DND-41 (cell line): ENCODE measurements around the gene SPTLC1.
"Not testable (repeated sequence)": the region's sequence is repeated elsewhere in the genome, so short reads cannot be mapped to it uniquely, and the experiment has no call there.

Experiments used
- ATAC-seq: fragments of 200-7000 bp; cut with Tn5 transposase; 3 replicates; pipeline ENCODE4 v1.9.1; 2021; ENCODE audit warnings: low read depth; ENCODE audit not compliant: insufficient read depth
- DNase-seq: peaks from one replicate; pipeline ENCODE4 v3.0.0-alpha.2; 2020
- H2AFZ ChIP-seq: 2 replicates; pipeline ENCODE4 v1.6.0; 2012; ENCODE audit warnings: low read depth, low read length
- H3K27ac ChIP-seq: 2 replicates; pipeline ENCODE4 v1.5.1; 2012; ENCODE audit warnings: low read length, inconsistent platforms
- H3K27me3 ChIP-seq: fragments of 200-600 bp; sonication (generic); 2 replicates; pipeline ENCODE4 v1.6.0; 2012; ENCODE audit warnings: low read length, mild to moderate bottlenecking, inconsistent platforms; ENCODE audit not compliant: insufficient read depth, poor library complexity
- H3K36me3 ChIP-seq: 2 replicates; pipeline ENCODE4 v1.5.1; 2012; ENCODE audit warnings: low read length, inconsistent platforms; ENCODE audit not compliant: insufficient read depth
- H3K4me1 ChIP-seq: 2 replicates; pipeline ENCODE4 v1.5.1; 2012; ENCODE audit warnings: mild to moderate bottlenecking, low read length; ENCODE audit not compliant: insufficient read depth
- H3K4me2 ChIP-seq: 2 replicates; pipeline ENCODE4 v1.6.0; 2012; ENCODE audit warnings: mild to moderate bottlenecking, moderate library complexity, low read length, inconsistent platforms; ENCODE audit not compliant: insufficient read depth
- H3K4me3 ChIP-seq, 2 experiments: fragments of 200-600 bp in 1 of 2; shearing (Covaris generic) in 1 of 2; 2 replicates each; pipeline ENCODE4 v1.5.1; 2012 to 2016; ENCODE audit warnings: inconsistent platforms in 2 of 2, low read length in 2 of 2, mild to moderate bottlenecking in 2 of 2, low read depth in 1 of 2, moderate library complexity in 1 of 2
- H3K79me2 ChIP-seq: 2 replicates; pipeline ENCODE4 v1.6.0; 2012; ENCODE audit warnings: low read length, inconsistent platforms; ENCODE audit not compliant: insufficient read depth
- H3K9ac ChIP-seq: 2 replicates; pipeline ENCODE4 v1.6.0; 2012; ENCODE audit warnings: low read depth, mild to moderate bottlenecking, inconsistent platforms, low read length, moderate library complexity
- H3K9me3 ChIP-seq: 2 replicates; pipeline ENCODE4 v1.5.1; 2012; ENCODE audit warnings: low read length, moderate library complexity, mild to moderate bottlenecking, inconsistent platforms; ENCODE audit not compliant: insufficient read depth, severe bottlenecking
- H4K20me1 ChIP-seq: 2 replicates; pipeline ENCODE4 v1.6.0; 2012; ENCODE audit warnings: low read length; ENCODE audit not compliant: insufficient read depth
- EZH2 ChIP-seq: IDR thresholded peaks from 3 replicates; pipeline ENCODE4 v1.6.1; 2012; ENCODE audit warnings: borderline replicate concordance, low read depth, mild to moderate bottlenecking, moderate library complexity, low read length, inconsistent platforms; ENCODE audit not compliant: severe bottlenecking
- TF ChIP-seq, protein P1 (sequence below): IDR thresholded peaks from 2 replicates; pipeline ENCODE4 v1.5.1; 2012; ENCODE audit warnings: borderline replicate concordance, low read length, moderate library complexity, mild to moderate bottlenecking; ENCODE audit not compliant: poor library complexity, severe bottlenecking; ENCODE audit errors: extremely low read depth

The SPTLC1 gene

GRCh38 chr9:92136184-92136858, 21.1 kb upstream of the SPTLC1 start:
- Histone ChIP-seq H4K20me1 (no peaks in the 10 kb centered on the region), H3K4me1 (peaks cover 16% of the 10 kb centered on the region), H2AFZ (no peak overlapping the region), H3K36me3 (no peaks in the 10 kb centered on the region), H3K9me3 (no peaks in the 10 kb centered on the region), H3K27ac (no peak overlapping the region), H3K4me2 (no peak overlapping the region), H3K79me2 (no peaks in the 10 kb centered on the region), H3K27me3 (no peaks in the 10 kb centered on the region), H3K4me3 (no peak overlapping the region), H3K9ac (no peak overlapping the region)
- ATAC-seq (no peak), DNase-seq (no peak)
- TF ChIP-seq, protein P1, sequence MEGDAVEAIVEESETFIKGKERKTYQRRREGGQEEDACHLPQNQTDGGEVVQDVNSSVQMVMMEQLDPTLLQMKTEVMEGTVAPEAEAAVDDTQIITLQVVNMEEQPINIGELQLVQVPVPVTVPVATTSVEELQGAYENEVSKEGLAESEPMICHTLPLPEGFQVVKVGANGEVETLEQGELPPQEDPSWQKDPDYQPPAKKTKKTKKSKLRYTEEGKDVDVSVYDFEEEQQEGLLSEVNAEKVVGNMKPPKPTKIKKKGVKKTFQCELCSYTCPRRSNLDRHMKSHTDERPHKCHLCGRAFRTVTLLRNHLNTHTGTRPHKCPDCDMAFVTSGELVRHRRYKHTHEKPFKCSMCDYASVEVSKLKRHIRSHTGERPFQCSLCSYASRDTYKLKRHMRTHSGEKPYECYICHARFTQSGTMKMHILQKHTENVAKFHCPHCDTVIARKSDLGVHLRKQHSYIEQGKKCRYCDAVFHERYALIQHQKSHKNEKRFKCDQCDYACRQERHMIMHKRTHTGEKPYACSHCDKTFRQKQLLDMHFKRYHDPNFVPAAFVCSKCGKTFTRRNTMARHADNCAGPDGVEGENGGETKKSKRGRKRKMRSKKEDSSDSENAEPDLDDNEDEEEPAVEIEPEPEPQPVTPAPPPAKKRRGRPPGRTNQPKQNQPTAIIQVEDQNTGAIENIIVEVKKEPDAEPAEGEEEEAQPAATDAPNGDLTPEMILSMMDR, result no peak
- no peak for TF ChIP-seq EZH2

DNA sequence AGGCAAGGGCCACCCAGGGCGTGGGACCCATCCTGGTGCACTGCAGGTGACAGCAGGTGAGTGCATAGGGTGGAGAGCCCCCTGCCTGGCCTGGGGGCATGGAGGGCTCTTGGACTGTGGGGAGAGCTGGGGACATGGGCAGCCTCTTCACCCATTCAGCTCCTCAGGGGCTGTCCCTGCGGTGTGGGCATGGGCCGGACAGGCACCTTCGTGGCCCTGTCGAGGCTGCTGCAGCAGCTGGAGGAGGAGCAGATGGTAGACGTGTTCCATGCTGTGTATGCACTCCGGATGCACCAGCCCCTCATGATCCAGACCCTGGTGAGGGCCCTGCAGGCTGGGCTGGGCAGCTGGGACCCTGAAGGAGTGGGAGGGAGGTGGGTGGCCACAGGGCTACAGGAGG, 20.4 kb upstream of the SPTLC1 start:
- Histone ChIP-seq H3K4me1 (peaks cover 16% of the 10 kb centered on the region), H2AFZ (no peak overlapping the region), H3K4me3 (no peak overlapping the region), H3K36me3 (no peaks in the 10 kb centered on the region), H3K4me2 (no peak overlapping the region), H3K9me3 (no peaks in the 10 kb centered on the region), H3K27me3 (no peaks in the 10 kb centered on the region), H4K20me1 (no peaks in the 10 kb centered on the region), H3K27ac (no peak overlapping the region), H3K9ac (no peak overlapping the region), H3K79me2 (no peaks in the 10 kb centered on the region)
- no peak for ATAC-seq
- no peak for DNase-seq
- TF ChIP-seq EZH2, result no peak
- TF ChIP-seq, protein P1, result no peak

- H3K79me2 ChIP-seq, result no peaks in the 10 kb centered on the region
- H3K9me3 ChIP-seq, result no peaks in the 10 kb centered on the region
- H3K27me3 ChIP-seq, result no peaks in the 10 kb centered on the region
- H2AFZ ChIP-seq, result peak overlapping the region; percentile 64
- peak overlapping the region; percentile 39; the same call in 1 of the 2 replicates for H3K4me2 ChIP-seq
- no peak for TF ChIP-seq EZH2
- TF ChIP-seq, protein P1, result peak; percentile 95
- peak; percentile 78 for ATAC-seq
- no peaks in the 10 kb centered on the region for H3K36me3 ChIP-seq
- H4K20me1 ChIP-seq, result no peaks in the 10 kb centered on the region
- DNase-seq, result peak; percentile 70
- H3K9ac ChIP-seq, result no peak overlapping the region
- peaks cover 13% of the 10 kb centered on the region for H3K4me1 ChIP-seq
- H3K27ac ChIP-seq, result no peak overlapping the region
- no peak overlapping the region for H3K4me3 ChIP-seq
Measured at GRCh38 chr9:92133949-92134604, 18.9 kb upstream of the SPTLC1 start.

DNA sequence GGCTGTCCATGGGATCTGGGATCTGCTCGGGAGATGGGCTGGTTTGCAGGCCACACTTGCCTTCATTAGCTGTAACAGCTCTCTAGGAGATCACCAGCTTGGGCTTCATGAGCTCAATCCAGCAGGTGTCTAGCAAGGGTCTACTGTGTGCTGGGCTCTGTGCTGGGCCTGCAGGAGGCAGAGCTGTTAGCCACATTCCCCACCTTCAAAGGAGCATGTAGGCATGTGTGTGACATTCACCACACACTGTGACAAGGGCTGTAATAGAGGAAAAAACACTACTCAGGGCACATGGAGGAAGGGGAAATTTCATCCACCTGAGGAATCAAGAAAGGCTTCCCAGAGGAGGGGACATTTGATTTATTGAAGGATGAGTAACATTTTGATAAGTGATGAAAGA, 17.7 kb upstream of the SPTLC1 start:
- H3K79me2 ChIP-seq, DNase-seq, H3K27ac ChIP-seq, H4K20me1 ChIP-seq, H3K4me2 ChIP-seq, H3K27me3 ChIP-seq, H3K9ac ChIP-seq, H3K4me1 ChIP-seq, H3K36me3 ChIP-seq, H2AFZ ChIP-seq, H3K4me3 ChIP-seq, H3K9me3 ChIP-seq: not testable (repeated sequence)
- ATAC-seq, result peak; percentile 50; the same call in 2 of the 3 replicates
